KOPT-K1 (cell line): Measurements from ENCODE around the gene CCDC7.

Experiments
- H3K27ac ChIP-seq: fragments of 200-600 bp; sonication (generic); 2 replicates; pipeline ENCODE4 v1.5.1; 2016; ENCODE audit warnings: antibody characterized with exemption, mild to moderate bottlenecking, low read depth, low read length; ENCODE audit not compliant: poor library complexity, severe bottlenecking
- H3K36me3 ChIP-seq: fragments of 200-600 bp; sonication (generic); 2 replicates; pipeline ENCODE4 v1.5.1; 2017; ENCODE audit warnings: antibody characterized with exemption, mild to moderate bottlenecking, low read length, moderate library complexity; ENCODE audit not compliant: insufficient read depth
- H3K9me3 ChIP-seq: fragments of 200-600 bp; sonication (generic); 2 replicates; pipeline ENCODE4 v1.5.1; 2017; ENCODE audit warnings: antibody characterized with exemption, low read length, mild to moderate bottlenecking; ENCODE audit not compliant: insufficient read depth, poor library complexity, severe bottlenecking

Gene CCDC7

DNA sequence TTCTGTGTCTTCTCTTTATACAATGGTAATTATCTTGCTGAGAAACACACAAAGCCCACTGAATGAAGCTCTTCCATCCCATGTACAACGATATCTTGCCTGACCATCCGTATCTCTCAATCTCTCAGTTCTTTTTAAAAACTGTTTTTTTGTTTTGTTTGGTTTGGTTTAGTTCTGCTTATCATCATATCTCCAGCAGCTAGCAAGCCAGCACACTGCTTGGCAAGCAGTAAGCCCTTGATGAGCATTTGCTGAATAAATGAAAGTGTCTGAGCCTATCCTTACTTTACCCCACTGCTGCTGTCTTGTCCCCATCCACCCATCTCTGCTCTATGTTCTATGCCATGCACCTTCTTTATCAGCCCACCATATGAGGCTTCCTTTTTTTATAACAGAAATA, 477.9 kb downstream of the CCDC7 start:
- Histone ChIP-seq H3K36me3 (peaks cover 83% of the 10 kb centered on the region), H3K27ac (peak overlapping the region; percentile 5), H3K9me3 (peaks cover 14% of the 10 kb centered on the region)
